Measurements from ENCODE around the gene TRIM37.

TRIM37 gene

DNA sequence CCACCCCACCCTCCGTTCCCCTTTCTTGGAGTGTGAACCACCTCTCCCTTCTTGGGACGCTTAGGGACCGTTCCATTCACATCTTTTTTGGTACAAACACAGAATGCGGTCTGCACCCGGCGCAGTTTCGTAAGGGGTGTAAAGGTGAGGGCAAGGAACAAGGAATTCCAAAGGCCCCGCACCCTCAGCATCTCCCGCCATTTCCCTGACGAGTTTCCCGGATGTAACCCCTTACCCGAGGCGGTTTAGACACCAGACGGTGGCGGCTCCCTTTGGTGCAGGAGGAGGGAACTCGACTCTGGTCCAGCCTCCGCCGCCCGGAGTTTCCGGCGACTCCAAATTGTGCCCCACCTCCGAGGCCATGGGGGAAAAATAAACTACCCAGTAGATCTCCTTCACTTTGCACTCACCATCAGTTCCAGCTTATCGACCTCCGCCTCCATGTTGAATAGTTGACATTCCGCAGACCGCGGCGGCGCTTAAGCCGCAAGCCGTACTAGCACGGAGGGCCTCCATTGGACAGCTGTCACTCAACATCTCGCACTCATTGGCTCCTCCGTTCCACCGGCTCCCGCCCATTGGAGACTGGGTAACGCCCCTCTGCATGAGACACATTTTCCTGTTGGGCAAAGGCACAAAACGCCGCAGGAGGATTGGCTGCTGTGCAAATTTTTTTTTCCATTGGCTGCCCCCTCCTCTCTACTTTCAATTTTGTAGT, 48.2 kb upstream of the TRIM37 start, which contains the start of gene SKA2:
Gene SKA2, minus strand, starts transcription at position 466 of the 718 bp plus-strand sequence. Its CDS starts 23 bp downstream, at position 443.
- Histone ChIP-seq H3K36me3 (ENCODE audit: insufficient read depth, low read length) (peaks cover 17% of the 10 kb centered on the region), H4K20me1 (ENCODE audit: insufficient read depth, low read length) (peaks cover 21% of the 10 kb centered on the region), H3K4me3 (ENCODE audit: low read depth in 1 of 2, low read length in 2 of 2) (peak within 1 kb of the TSS; percentile 70), H3K4me1 (ENCODE audit: insufficient read depth, low read length) (peaks cover 74% of the 10 kb centered on the region), H3K9ac (ENCODE audit: low read depth, low read length) (peak within 1 kb of the TSS; percentile 89), H3K79me2 (ENCODE audit: insufficient read depth, low read length) (peaks cover 94% of the 10 kb centered on the region), H3K27me3 (ENCODE audit: insufficient read depth, low read length, poor library complexity) (no peaks in the 10 kb centered on the region), H3K27ac (ENCODE audit: low read length) (peak within 1 kb of the TSS; percentile 96), H3K9me3 (ENCODE audit: insufficient read depth, low read length, severe bottlenecking) (no peaks in the 10 kb centered on the region), H3K4me2 (ENCODE audit: insufficient read depth, low read length) (peak within 1 kb of the TSS; percentile 75), H2AFZ (ENCODE audit: low read depth, low read length) (peak within 1 kb of the TSS; percentile 75)
- DNase-seq (peak; percentile 99), ATAC-seq (ENCODE audit: insufficient read depth, low read depth) (peak; percentile 80)
- peak; percentile 87 for TF ChIP-seq EZH2 (IDR thresholded peaks at IDR 0.05; ENCODE audit: borderline replicate concordance, low read depth, low read length, severe bottlenecking)
- TF ChIP-seq, protein P1, sequence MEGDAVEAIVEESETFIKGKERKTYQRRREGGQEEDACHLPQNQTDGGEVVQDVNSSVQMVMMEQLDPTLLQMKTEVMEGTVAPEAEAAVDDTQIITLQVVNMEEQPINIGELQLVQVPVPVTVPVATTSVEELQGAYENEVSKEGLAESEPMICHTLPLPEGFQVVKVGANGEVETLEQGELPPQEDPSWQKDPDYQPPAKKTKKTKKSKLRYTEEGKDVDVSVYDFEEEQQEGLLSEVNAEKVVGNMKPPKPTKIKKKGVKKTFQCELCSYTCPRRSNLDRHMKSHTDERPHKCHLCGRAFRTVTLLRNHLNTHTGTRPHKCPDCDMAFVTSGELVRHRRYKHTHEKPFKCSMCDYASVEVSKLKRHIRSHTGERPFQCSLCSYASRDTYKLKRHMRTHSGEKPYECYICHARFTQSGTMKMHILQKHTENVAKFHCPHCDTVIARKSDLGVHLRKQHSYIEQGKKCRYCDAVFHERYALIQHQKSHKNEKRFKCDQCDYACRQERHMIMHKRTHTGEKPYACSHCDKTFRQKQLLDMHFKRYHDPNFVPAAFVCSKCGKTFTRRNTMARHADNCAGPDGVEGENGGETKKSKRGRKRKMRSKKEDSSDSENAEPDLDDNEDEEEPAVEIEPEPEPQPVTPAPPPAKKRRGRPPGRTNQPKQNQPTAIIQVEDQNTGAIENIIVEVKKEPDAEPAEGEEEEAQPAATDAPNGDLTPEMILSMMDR (IDR thresholded peaks at IDR 0.05; ENCODE audit: borderline replicate concordance, extremely low read depth, low read length, poor library complexity, severe bottlenecking): no peak

DNA sequence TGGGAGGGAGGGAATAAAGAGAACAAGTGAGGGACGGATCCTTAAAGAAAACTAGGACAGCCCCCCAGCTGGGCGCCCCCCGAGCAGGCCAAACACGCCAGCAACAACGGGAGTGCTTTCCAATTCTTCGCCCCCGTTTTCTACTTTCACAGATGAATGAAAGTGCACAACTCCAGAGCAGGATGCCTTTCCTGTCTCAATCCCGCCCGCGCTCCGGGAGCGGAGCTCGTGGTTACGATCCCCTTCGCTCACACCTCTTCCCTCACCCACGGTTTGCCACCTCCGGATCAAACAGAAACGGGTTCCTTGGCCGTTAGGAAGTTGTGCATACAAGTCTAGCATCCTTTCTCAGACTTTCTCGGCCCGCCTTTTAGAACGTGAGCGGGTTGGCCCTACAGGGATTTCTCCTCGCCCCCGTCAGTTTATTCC, 47.6 kb upstream of the TRIM37 start:
- ATAC-seq (ENCODE audit: insufficient read depth, low read depth) (no peak), DNase-seq (peak; percentile 75)
- peaks cover 94% of the 10 kb centered on the region for H3K79me2 ChIP-seq (ENCODE audit: insufficient read depth, low read length)
- H3K4me2 ChIP-seq (ENCODE audit: insufficient read depth, low read length): peak overlapping the region; percentile 75
- peak overlapping the region; percentile 73 for H2AFZ ChIP-seq (ENCODE audit: low read depth, low read length)
- H4K20me1 ChIP-seq (ENCODE audit: insufficient read depth, low read length): peaks cover 22% of the 10 kb centered on the region
- peak overlapping the region; percentile 96 for H3K27ac ChIP-seq (ENCODE audit: low read length)
- H3K4me1 ChIP-seq (ENCODE audit: insufficient read depth, low read length): peaks cover 74% of the 10 kb centered on the region
- peaks cover 18% of the 10 kb centered on the region for H3K36me3 ChIP-seq (ENCODE audit: insufficient read depth, low read length)
- peak overlapping the region; percentile 89 for H3K9ac ChIP-seq (ENCODE audit: low read depth, low read length)
- no peaks in the 10 kb centered on the region for H3K9me3 ChIP-seq (ENCODE audit: insufficient read depth, low read length, severe bottlenecking)
- H3K27me3 ChIP-seq (ENCODE audit: insufficient read depth, low read length, poor library complexity): no peaks in the 10 kb centered on the region
- H3K4me3 ChIP-seq (ENCODE audit: low read depth in 1 of 2, low read length in 2 of 2): peak overlapping the region; percentile 70
- no peak for TF ChIP-seq EZH2 (IDR thresholded peaks at IDR 0.05; ENCODE audit: borderline replicate concordance, low read depth, low read length, severe bottlenecking)
- TF ChIP-seq, protein P1 (IDR thresholded peaks at IDR 0.05; ENCODE audit: borderline replicate concordance, extremely low read depth, low read length, poor library complexity, severe bottlenecking): no peak

DNA sequence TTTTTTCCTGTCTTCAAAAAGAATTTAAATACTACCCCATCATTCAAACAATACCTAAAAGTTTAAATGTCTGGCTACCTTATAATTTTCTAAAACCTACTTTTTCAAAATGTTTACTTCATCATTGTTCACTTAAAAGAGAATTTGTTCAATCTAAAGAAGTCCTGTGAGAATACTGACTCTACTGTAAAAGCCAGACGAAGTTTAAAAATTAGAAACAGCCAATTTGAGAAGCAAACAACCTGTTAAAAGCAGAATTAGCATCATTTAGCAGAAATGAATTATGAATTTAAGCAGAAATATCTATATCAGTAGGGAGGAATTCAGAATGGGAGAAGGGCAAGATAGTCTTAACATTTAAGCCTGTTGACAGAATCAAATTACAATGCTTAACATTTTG, 46.2 kb upstream of the TRIM37 start:
- Histone ChIP-seq H3K27ac (ENCODE audit: low read length) (peak overlapping the region; percentile 96), H2AFZ (ENCODE audit: low read depth, low read length) (no peak overlapping the region), H3K36me3 (ENCODE audit: insufficient read depth, low read length) (peaks cover 20% of the 10 kb centered on the region), H3K27me3 (ENCODE audit: insufficient read depth, low read length, poor library complexity) (no peaks in the 10 kb centered on the region), H4K20me1 (ENCODE audit: insufficient read depth, low read length) (peaks cover 35% of the 10 kb centered on the region), H3K79me2 (ENCODE audit: insufficient read depth, low read length) (peaks cover 94% of the 10 kb centered on the region), H3K4me2 (ENCODE audit: insufficient read depth, low read length) (peak overlapping the region; percentile 75), H3K4me1 (ENCODE audit: insufficient read depth, low read length) (peaks cover 64% of the 10 kb centered on the region), H3K4me3 (ENCODE audit: low read depth in 1 of 2, low read length in 2 of 2) (peak overlapping the region; percentile 70; a peak in 3 of 4 replicates), H3K9ac (ENCODE audit: low read depth, low read length) (peak overlapping the region; percentile 89), H3K9me3 (ENCODE audit: insufficient read depth, low read length, severe bottlenecking) (no peaks in the 10 kb centered on the region)
- no peak for TF ChIP-seq EZH2 (IDR thresholded peaks at IDR 0.05; ENCODE audit: borderline replicate concordance, low read depth, low read length, severe bottlenecking)
- TF ChIP-seq, protein P1 (IDR thresholded peaks at IDR 0.05; ENCODE audit: borderline replicate concordance, extremely low read depth, low read length, poor library complexity, severe bottlenecking): no peak
- DNase-seq (no peak), ATAC-seq (ENCODE audit: insufficient read depth, low read depth) (no peak)

Data from DND-41 (cell line).